GM21528 (cell line): ENCODE results near the gene TM4SF20.

Experiments used
- ATAC-seq: cut with Tn5 transposase; IDR thresholded peaks from one replicate; pipeline ENCODE4 v1.9.1; 2021; ENCODE audit warnings: mild to moderate bottlenecking, moderate library complexity; ENCODE audit not compliant: unreplicated experiment, low FRiP score

Gene TM4SF20, protein sequence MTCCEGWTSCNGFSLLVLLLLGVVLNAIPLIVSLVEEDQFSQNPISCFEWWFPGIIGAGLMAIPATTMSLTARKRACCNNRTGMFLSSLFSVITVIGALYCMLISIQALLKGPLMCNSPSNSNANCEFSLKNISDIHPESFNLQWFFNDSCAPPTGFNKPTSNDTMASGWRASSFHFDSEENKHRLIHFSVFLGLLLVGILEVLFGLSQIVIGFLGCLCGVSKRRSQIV

DNA sequence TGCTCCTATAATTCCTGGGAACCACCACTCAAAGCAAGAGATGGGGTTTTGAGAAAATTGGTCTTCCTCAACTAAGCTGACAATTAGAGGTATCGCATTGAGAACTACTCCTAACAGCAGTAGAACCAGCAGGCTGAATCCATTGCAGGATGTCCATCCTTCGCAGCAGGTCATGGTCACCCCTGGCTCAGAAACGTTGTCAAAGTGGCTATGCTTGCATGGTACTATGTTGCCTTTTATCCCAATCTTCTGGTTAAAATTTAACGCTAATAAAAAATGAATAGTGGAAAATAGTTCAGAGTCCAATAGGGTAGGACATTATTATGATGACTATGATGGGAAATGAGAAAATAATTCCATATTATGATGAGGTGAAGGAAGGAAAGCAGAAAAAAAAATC, at the start of gene TM4SF20:
Gene TM4SF20 (minus strand): TSS at position 212 of the 400 bp plus-strand sequence. CDS start 38 bp downstream, at position 174.
- ATAC-seq: no peak

DNA sequence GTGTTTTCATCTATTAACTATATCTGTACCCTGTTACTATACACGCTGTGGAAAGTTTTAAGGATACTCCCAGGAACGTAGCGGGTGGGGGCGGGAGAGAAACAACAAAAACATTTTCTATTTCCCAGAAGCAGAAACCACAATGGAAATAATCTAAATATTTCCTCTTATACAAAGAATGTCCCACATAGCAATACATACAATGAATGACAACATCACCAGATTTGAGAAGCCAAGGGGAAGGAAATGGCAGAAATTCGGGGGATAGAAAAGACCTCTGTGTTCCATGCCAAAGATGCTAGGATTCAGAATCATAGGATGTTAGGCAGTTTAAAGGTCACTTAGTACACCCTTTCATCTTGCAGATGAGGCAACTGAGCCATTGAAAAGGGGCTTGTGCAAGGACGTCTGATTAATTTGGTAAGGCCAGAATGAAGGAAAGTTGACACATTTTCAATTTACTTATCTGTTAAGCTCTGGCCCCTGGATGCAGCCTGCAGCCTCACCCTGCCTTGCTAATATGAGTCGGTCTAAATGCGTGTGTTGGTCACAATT, 49.7 kb upstream of the TM4SF20 start:
- ATAC-seq: no peak

DNA sequence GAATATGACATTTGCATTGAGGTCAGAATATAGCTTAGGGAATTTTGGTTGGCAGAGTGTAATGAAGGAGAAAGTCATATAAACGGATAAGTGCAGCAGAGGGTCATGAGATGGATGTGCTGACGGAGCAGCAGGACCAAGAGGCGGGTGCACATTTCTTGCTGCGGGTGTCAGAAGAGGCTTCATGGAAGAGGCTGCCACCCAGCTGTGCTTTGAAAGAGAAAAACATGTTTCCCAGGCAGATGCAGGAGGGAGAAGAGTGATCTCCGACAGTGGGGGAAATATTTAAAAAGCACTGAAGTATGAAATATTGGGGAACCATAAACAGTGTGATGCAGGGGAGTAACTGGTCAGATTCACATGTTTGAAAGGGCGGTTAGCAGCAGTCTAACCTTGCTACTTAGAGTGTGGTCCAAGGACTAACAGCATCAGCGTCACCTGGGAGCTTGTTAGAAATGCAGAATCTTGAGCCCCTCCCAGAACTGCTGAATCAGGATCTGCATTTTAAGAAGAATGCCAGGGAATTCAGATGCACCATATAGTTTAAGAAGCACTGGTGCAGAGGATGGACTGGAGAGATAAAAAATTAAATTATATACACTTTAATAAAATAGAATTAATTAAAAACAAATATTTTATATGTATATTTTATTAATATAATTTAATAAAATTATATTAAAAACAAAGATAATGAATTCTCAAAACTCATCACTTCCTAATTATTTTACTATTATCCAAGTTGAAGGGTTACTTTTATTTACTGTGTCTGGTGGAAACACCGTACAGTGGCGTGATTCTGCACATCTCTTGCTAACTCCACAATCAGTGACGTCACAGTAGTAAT, 44.8 kb upstream of the TM4SF20 start:
- no peak for ATAC-seq

DNA sequence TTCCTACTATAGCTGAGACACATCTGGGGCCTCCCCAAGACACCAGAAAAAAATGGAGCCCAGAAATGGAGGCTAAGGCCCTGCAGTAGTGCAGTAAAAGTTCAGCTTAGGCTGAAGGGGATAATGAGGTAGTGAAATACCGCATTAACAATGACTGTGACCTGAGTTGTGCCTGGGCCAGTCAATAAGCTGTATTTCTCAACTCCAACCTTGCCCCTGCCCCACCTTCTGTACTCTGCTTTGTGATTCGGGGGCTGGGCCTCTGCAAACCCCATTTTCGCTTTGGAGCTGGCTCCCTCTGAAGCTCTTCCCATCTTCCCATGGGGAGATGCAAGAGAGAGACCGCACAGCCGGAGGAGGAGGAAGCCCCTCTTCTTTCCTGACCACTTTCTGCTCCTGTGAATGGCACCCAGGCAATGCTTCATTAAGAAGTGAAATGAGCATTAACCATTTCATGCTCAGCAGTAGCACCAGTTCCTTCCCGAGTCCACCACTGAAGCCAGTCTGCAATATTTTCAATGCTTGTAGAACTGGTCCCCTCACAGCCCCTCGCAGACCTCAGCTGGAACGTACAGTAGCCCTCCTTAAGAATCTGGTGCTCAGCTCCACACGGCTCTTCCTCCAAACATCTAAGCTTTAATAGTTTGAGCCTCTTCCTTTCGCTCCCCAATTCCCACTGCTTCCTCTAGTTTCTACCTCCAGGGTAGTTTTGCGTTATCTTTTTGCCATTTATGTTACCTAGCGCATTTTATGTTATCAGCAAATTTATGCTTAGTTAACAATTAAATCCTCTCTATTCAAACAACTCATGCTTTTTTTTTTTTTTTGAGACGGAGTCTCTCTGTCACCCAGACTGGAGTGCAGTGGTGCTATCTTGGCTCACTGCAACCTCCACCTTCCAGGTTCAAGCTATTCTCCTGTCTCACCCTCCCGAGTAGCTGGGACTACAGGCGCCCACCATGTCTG, 41.3 kb upstream of the TM4SF20 start:
- no peak for ATAC-seq

DNA sequence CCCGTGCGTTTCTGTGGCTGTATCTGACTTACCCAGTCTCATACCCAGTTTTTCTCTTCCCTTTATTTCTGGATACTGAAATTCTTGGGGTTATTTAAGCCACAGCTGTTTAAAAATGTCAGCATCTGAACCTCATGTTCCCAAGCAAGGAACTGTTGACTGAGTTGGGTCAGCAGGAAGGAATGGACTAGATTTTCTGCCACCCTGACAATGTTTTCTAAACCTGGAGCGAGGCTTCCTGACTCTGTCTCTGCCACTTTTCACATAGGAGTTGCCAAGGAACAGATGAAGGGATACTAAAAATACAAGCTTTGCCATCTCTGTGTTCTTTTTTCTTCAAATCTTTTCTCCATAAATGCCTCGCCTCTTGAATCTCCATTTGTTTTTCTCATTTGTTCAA, 37.6 kb upstream of the TM4SF20 start:
- ATAC-seq: no peak

DNA sequence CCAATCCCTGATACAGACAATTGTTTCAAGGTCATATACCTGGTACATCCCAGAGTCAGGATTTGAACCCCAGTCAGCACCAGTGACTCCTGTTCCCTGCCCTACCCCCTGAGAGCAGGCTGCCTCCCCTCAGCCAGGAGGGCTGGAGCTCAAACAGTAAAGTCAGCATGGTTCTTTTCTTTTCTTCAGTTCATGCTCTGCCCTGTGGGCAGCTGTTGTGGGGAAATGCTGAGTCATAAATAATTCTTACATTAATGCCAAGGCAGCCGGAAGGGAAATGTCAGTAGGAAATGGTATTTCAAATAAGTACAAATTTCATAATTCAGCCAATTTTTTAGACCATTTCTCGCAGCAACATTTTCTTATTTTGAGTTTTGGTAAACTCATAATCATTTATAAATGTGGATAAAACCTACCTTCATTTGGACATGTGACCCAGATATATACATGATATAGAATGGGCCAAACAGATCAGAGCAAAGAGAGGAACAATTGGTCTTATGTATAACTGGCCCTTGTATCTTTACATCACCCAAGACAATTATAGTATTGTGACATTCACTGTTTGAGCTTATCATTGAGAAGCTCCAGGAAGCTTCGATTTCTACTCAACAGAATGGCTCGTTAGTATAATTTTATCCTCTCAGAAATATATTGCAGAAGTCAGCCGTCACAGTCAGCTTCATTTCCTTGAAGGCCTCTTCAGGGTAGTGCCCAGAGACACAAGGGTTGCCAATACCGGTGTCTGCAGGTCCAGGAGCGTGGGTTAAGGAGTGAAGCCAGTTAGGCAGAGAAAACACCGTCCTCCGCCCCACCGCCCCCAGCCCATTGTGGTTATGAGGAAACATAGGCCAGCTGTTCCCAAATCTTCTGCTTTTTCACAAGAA, 36.7 kb upstream of the TM4SF20 start:
- no peak for ATAC-seq

DNA sequence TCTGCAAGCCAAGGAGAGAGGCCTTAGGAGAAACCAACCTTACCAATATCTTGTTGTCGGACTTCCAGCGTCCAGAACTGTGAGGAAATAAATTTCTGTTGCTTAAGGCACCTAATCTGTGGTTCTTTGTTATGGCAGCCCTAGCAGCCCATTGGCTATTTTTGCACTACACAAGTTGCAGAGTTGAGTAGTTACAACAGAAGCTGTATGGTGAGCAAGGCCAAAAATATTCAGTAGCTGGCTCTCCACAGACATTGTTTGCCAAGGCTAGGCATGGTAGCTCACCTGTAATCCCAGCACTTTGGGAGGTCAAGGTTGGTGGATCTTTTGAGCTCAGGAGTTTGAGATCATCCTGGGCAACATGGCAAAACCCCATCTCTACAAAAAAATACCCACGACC, 35.7 kb upstream of the TM4SF20 start:
- ATAC-seq: no peak

DNA sequence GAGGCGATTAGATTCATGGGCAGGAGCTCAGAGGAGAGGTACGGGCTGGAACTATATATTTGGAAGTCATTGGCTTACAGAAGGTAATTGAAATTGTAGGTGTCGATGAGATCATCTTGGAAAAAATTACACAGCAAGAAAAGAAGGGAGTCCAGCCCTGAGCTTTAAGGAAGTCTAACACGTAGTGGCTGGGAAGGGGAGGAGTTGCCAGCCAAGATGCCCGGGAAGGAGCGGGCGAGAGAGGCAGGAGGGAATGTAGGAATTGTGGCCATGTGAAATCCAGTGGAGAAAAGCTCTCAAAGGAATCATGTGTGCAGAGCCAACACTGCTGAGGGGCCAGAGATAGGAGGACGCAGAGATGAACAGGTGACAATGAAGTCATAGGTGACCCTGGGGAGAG, 34.3 kb upstream of the TM4SF20 start:
- no peak for ATAC-seq

DNA sequence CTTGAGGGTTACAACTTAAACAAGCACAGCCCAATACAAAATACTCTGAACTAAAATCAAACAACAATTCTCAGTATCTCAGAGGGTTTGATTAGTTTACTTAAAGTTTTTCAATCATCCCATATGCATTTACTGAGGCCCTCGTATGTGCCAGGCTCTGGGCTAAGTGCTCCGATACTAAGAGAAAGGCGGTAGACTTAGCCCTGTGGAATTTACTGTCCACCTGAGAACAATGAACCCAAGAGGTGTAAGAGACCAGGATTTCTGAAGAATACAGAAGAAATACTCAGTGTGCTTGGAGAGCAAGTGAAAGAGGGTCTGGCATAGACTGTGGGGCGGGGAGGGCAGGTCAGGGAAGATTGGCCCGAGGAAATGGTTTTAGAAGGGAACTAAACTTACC, 33.8 kb upstream of the TM4SF20 start:
- ATAC-seq: no peak

DNA sequence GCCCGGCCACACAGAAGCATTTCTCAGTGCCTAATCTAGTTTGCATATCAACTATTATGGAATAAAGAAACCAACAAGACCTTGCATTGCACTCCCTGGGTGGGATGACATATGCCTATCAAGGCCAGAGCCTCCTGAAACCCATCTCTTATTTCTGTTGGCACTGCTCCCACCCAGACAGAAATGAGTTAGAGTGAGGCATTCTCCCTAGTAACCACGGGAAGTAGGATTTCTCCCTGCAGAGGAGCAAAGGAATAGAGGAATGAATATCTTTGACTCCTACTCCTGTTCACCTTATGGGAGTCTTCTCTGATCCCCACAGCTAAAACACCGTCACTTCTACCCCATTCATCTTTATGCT, 32.9 kb upstream of the TM4SF20 start:
- ATAC-seq: no peak

DNA sequence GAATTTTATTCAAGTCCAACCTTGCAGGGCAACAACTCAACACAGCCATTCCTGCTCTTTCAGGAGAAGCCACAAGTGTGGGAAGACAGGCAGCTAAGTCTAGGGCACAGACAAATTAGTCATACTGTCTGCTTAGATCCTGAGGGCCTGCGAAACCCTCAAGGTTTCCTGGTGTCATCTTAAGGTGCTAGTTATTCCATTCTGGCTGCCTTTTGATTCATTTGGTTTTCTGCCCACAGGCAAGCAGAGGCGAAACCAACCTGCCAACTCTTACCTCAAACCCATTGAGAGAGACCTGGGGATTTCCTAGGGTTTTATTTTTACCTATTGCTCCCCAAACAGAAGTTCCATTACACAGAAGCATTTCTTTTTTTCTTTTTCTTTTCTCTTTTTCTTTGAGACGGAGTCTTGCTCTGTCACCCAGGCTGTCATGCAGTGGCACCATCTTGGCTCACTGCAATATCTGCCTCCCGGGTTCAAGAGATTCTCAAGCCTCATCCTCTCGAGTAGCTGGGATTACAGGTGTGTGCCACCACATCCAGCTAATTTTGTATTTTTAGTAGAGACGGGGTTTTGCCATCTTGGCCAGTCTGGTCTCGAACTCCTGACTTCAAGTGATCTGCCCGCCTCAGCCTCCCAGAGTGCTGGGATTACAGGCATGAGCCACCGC, 32.3 kb upstream of the TM4SF20 start:
- peak; percentile 74 for ATAC-seq

DNA sequence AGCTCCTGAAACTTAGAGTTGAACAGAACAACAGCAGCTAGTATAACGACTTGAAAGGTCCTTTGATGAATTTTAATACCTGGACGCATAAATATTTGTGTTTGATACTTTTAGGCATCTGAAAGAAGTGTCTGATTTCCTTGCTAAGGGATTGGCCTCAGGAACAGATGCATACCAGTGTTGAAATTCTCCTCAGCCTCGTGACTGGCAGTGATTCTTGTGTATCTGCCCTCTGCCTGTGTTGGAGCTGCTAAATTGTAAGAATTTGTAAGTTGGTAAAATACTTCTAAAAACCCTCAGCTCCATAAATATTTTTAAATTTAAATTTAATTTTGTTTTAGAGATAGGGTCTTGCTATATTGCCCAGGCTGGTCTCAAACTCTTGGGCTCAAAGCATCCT, 31.1 kb upstream of the TM4SF20 start:
- no peak for ATAC-seq

DNA sequence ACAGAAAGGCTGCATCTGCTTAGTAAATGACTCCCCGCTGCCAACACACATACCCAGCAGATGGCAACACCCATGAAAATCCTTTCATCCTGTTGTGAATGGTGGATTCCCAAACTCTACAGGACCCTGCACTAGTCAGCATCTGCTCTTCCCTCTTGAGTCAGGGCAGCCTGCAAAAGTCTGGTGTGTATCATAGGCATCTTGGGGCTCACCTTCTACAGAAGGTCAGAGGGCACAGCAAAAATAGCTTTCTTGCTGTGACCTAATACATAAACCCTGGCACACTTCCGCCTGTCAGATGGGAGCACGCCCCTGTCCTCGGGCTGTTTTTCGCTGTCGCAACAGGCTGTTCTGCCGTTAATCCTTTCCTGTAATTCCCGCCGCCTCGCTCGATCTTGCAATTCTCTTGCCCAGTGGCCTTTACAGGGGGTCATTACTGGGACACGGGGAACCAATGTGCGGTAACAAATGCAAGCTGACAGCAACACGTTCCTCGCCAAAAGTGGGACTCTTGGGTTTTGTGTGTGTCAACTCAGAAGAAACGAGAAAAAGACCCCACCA, 28.6 kb upstream of the TM4SF20 start:
- no peak for ATAC-seq

DNA sequence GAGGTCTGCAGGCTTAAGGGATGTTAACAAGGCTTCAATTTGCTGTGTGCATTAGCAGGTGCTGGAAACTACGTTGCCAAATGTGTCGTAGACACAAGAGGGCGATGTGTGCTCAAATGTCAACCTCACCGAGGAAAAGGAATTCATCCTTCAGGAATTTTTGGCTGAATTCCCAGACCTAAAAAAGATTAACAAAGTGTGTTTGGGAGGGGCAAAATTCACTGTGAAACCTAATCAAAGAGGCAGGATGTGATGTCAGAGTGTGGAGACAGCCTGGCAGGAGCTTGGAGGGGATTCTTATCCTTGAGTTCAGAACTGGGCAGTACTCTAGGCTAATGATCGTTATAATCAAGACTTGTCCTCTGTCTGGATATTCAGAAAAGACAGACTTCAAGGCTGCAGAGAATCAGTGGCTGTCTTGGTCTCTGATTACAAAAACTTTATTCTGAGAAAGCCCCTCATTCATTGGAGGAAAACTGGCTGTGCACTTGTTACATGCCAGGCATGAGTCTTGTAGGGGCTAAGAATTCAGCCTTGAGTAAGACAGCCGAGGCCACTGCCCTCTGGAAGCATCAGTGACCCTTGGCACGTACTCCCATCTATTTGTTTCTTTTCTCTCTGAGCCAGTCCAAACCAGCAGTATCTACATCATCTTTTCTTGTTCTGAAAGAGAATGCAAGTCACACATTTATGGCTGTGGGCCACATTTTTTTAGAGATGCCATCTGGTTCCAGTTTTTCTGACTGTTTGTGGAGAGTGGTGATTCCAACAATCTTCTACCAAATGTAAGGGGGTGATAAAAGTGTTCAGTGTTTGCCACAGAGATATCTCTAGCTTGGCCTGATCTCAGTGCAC, 27.3 kb upstream of the TM4SF20 start:
- no peak for ATAC-seq

DNA sequence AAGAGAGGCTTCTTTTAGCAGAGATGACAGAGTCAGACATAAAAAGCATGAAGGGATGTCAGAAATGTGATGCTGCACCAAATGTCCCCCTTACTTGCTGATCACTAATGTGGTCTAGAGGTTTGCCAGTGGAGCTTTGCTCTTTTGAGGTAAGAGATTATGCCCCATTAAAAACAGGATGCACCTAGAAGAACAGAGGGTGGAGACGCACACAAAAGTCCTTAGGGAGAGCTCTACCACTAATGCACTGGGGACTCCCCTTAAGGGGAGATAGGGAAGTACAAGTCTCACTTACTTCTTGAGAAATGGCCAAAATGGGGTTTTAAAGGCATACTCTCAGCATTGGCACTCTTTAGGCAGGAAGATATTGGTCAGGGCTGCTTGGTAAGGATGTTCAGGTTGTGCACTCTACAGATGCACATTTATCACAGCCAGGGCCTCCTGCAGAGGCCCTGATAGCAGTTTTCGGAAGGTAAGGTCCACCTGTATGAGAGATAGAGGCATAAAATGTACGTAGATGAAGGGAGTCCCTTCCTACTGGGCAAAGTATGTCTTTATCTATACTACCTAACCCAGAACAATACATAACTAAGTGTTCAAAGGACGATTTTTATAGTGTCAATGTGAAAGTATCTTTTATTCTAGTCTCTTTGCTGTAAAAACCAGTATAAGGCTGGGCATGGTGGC, 25.6 kb upstream of the TM4SF20 start:
- no peak for ATAC-seq

DNA sequence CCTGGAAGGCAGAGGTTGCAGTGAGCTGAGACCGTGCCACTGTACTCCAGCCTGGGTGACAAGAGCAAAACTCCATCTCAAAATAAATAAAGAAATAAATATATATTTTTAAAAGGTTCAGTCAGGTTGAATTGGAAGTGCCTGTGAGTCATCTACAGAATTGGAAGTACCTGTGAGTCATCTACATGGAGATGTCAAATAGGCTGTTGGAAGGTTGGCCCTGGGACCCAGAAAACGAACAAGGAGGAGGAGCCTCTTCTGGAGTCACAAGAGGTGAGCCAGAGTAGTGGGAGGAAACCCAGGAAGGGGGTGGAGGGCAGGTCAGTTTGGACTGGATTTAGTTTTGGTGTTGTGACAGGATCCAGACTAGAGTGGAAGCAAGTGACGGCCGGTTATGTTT, 23.9 kb upstream of the TM4SF20 start:
- ATAC-seq: no peak

DNA sequence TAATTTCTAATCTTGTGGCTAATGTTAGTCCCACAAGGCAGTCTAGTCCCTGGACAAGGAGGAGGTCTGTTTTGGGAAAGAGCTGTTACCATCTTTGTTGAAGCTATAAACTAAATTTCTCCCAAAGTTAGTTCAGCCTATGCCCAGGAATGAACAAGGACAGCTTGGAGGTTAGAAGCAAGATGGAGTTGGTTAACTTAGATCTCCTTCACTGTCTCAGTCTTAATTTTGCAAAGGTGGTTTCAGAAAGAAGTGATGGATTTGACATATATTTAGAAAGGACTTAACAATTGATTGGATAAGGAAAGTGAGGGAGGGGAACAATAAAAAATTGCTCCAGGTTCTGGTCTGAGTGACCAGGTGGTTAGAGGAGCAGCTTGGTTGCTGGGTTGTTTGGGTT, 23.2 kb upstream of the TM4SF20 start:
- ATAC-seq: no peak
